ENCODE measurements around the gene CD58. TPM values are rescaled to one million over a fixed set of nuclear protein-coding genes. Genes with fewer than 3 reads are reported as not detected.

Gene CD58
- total and polyA plus RNA-seq, 9 of the 15 experiments (the other 6 are each of a cell fraction or from before 2014, with no cell fraction given) = 18.1 to 113 (median 37.4) TPM

GRCh38 chr1:116492358-116492811 lies 78.4 kb downstream of the CD58 start (continued):
- TF ChIP-seq GATA2 (CRISPR knock-in tag; IDR thresholded peaks at IDR 0.05) = 0 out of 2 replicates have a peak, but pooled peaks have one; percentile 22
- TF ChIP-seq ZNF398 (CRISPR knock-in tag; IDR thresholded peaks at IDR 0.05) = no peak
- TF ChIP-seq MLX (CRISPR knock-in tag; conservative IDR thresholded peaks at IDR 0.05) = no peak
- no peak for TF ChIP-seq CHD1 (IDR thresholded peaks at IDR 0.05; ENCODE audit: low read length)
- peak; percentile 35; the same call in 1 of the 2 replicates for TF ChIP-seq SMARCE1 (IDR thresholded peaks at IDR 0.05)
- peak in 1 of 2 experiments; percentile 13; a peak in 1 of 4 replicates for TF ChIP-seq TRIM24 (IDR thresholded peaks at IDR 0.05)
- TF ChIP-seq TBL1XR1 (IDR thresholded peaks at IDR 0.05; ENCODE audit: low read length in 2 of 2) = 0 out of 4 replicates have a peak, but pooled peaks of 1 of the 2 experiments have one; percentile 7
- 0 out of 2 replicates have a peak, but pooled peaks have one; percentile 29 for TF ChIP-seq ARID3A (IDR thresholded peaks at IDR 0.05; ENCODE audit: borderline replicate concordance, low read depth, low read length)
- no peak for TF ChIP-seq ZNF140 (CRISPR knock-in tag; IDR thresholded peaks at IDR 0.05)
- TF ChIP-seq ZBTB7A (IDR thresholded peaks at IDR 0.05; ENCODE audit: borderline replicate concordance, control insufficient read depth, low read depth, low read length) = peak; percentile 45; the same call in 1 of the 2 replicates
- TF ChIP-seq SIN3B (IDR thresholded peaks at IDR 0.05; ENCODE audit: low read depth) = no peak
- TF ChIP-seq SOX6 (IDR thresholded peaks at IDR 0.05) = no peak
- no peak for TF ChIP-seq OTX1 (CRISPR knock-in tag; IDR thresholded peaks at IDR 0.05)
- TF ChIP-seq ZNF511 (CRISPR knock-in tag; IDR thresholded peaks at IDR 0.05) = no peak
- TF ChIP-seq TSC22D4 (tag; IDR thresholded peaks at IDR 0.05) = no peak
- TF ChIP-seq ZBED1 (IDR thresholded peaks at IDR 0.05) = no peak
- TF ChIP-seq MTA2 (IDR thresholded peaks at IDR 0.05; ENCODE audit: low read depth) = peak; percentile 38; the same call in 1 of the 2 replicates
- no peak for TF ChIP-seq SLC30A9 (CRISPR knock-in tag; IDR thresholded peaks at IDR 0.05)
- peak; percentile 83 for TF ChIP-seq CBFA2T3 (IDR thresholded peaks at IDR 0.05)
- no peak for TF ChIP-seq RBM34 (IDR thresholded peaks at IDR 0.05; ENCODE audit: borderline replicate concordance, insufficient read depth, low read length)
- no peak for TF ChIP-seq E2F1 (CRISPR knock-in tag; IDR thresholded peaks at IDR 0.05)
- TF ChIP-seq ZNF384 (IDR thresholded peaks at IDR 0.05; ENCODE audit: low read depth, low read length) = peak; percentile 87
- no peak for TF ChIP-seq BRCA1 (IDR thresholded peaks at IDR 0.05)
- no peak for TF ChIP-seq BRCA1 (CRISPR knock-in tag; IDR thresholded peaks at IDR 0.05)
- no peak for TF ChIP-seq TCF7L2 (IDR thresholded peaks at IDR 0.05; ENCODE audit: low read depth, low read length)
